Ishikawa (cell line): ENCODE data around the gene RLIM.

Source experiments
- CEBPB ChIP-seq: IDR thresholded peaks from 2 replicates; pipeline ENCODE4 v1.6.1; 2012
- CREB1 ChIP-seq: IDR thresholded peaks from 2 replicates; pipeline ENCODE4 v1.6.1; 2012; ENCODE audit warnings: low read depth
- EGR1 ChIP-seq: IDR thresholded peaks from 2 replicates; pipeline ENCODE4 v1.6.1; 2012
- EP300 ChIP-seq: IDR thresholded peaks from 2 replicates; pipeline ENCODE4 v1.6.1; 2012; ENCODE audit warnings: borderline replicate concordance
- FOXM1 ChIP-seq: IDR thresholded peaks from 2 replicates; pipeline ENCODE4 v1.6.1; 2012; ENCODE audit warnings: low read depth, borderline replicate concordance
- MAX ChIP-seq: IDR thresholded peaks from 2 replicates; pipeline ENCODE4 v1.6.1; 2012
- NFIC ChIP-seq: IDR thresholded peaks from 2 replicates; pipeline ENCODE4 v1.6.1; 2012
- RAD21 ChIP-seq: IDR thresholded peaks from 2 replicates; pipeline ENCODE4 v1.6.1; 2012; ENCODE audit warnings: low read depth
- REST ChIP-seq: IDR thresholded peaks from 2 replicates; pipeline ENCODE4 v1.6.1; 2012; ENCODE audit warnings: low read depth, mild to moderate bottlenecking
- TAF1 ChIP-seq: IDR thresholded peaks from 2 replicates; pipeline ENCODE4 v1.6.1; 2012; ENCODE audit warnings: low read depth, mild to moderate bottlenecking
- TCF12 ChIP-seq: IDR thresholded peaks from 2 replicates; pipeline ENCODE4 v1.6.1; 2012; ENCODE audit warnings: low read depth
- TEAD4 ChIP-seq: IDR thresholded peaks from 2 replicates; pipeline ENCODE4 v1.6.1; 2012
- USF1 ChIP-seq: IDR thresholded peaks from 2 replicates; pipeline ENCODE4 v1.6.1; 2012
- YY1 ChIP-seq: IDR thresholded peaks from 2 replicates; pipeline ENCODE4 v1.6.1; 2012; ENCODE audit warnings: low read depth
- ZBTB7A ChIP-seq: IDR thresholded peaks from 2 replicates; pipeline ENCODE4 v1.6.1; 2012; ENCODE audit warnings: low read depth

The RLIM gene

GRCh38 chrX:74602142-74602541 lies 12.3 kb downstream of the RLIM start:
- TF ChIP-seq TEAD4 (no peak), USF1 (no peak), ZBTB7A (no peak), MAX (no peak), REST (no peak), EP300 (no peak), CEBPB (no peak), CREB1 (no peak), NFIC (no peak), RAD21 (no peak), TCF12 (no peak), TAF1 (no peak), YY1 (no peak), EGR1 (no peak), FOXM1 (no peak)

GRCh38 chrX:74593593-74593992 lies 20.8 kb downstream of the RLIM start:
- no peak for TF ChIP-seq USF1
- no peak for TF ChIP-seq TCF12
- no peak for TF ChIP-seq EGR1
- no peak for TF ChIP-seq RAD21
- TF ChIP-seq CEBPB: no peak
- no peak for TF ChIP-seq EP300
- TF ChIP-seq NFIC: no peak
- no peak for TF ChIP-seq MAX
- no peak for TF ChIP-seq CREB1
- no peak for TF ChIP-seq FOXM1
- no peak for TF ChIP-seq YY1
- TF ChIP-seq TAF1: no peak
- TF ChIP-seq TEAD4: no peak
- no peak for TF ChIP-seq ZBTB7A
- no peak for TF ChIP-seq REST

- TF ChIP-seq EGR1 (no peak), USF1 (no peak), REST (no peak), MAX (no peak), TCF12 (no peak), ZBTB7A (no peak)
Measured at GRCh38 chrX:74585766-74586165, 28.7 kb downstream of the RLIM start.

GRCh38 chrX:74579597-74580198 lies 34.7 kb downstream of the RLIM start:
- TF ChIP-seq TEAD4: no peak
- no peak for TF ChIP-seq MAX
- TF ChIP-seq YY1: no peak
- TF ChIP-seq RAD21: no peak
- TF ChIP-seq TAF1: no peak
- no peak for TF ChIP-seq EGR1
- no peak for TF ChIP-seq FOXM1
- TF ChIP-seq NFIC: no peak
- no peak for TF ChIP-seq TCF12
- no peak for TF ChIP-seq CEBPB
- TF ChIP-seq CREB1: no peak
- TF ChIP-seq EP300: no peak
- no peak for TF ChIP-seq USF1
